ENCODE results near the gene PADI2. TPM values are rescaled to one million over a fixed set of nuclear protein-coding genes. Genes with fewer than 3 reads are reported as not detected.

Gene PADI2
- total and polyA plus RNA-seq, 2 experiments from 2014 or later = 1.7 to 4.3 TPM

DNA sequence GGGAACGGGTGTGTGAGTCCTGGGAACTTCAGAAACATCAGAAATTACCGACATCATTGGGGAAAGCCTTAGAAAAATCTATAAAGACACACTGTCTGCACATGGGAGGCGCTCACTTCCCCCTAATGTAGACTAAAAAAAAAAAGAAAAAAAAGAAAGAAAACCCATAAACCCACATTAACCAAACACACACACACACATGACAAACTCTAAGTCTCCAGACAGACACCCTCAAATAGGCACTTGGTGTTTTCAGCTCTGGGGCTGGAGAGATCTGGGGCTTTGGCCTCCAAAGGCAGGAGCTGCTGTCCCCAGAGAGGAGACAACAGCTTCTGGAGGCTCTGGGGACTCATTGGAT lies 52.2 kb downstream of the PADI2 start (continued):
- TF ChIP-seq, protein P1, sequence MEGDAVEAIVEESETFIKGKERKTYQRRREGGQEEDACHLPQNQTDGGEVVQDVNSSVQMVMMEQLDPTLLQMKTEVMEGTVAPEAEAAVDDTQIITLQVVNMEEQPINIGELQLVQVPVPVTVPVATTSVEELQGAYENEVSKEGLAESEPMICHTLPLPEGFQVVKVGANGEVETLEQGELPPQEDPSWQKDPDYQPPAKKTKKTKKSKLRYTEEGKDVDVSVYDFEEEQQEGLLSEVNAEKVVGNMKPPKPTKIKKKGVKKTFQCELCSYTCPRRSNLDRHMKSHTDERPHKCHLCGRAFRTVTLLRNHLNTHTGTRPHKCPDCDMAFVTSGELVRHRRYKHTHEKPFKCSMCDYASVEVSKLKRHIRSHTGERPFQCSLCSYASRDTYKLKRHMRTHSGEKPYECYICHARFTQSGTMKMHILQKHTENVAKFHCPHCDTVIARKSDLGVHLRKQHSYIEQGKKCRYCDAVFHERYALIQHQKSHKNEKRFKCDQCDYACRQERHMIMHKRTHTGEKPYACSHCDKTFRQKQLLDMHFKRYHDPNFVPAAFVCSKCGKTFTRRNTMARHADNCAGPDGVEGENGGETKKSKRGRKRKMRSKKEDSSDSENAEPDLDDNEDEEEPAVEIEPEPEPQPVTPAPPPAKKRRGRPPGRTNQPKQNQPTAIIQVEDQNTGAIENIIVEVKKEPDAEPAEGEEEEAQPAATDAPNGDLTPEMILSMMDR (conservative IDR thresholded peaks at IDR 0.05; ENCODE audit: low read depth in 2 of 2) = no peak
- TF ChIP-seq STAT1 (IDR thresholded peaks at IDR 0.05; ENCODE audit: unreplicated experiment) = no peak

DNA sequence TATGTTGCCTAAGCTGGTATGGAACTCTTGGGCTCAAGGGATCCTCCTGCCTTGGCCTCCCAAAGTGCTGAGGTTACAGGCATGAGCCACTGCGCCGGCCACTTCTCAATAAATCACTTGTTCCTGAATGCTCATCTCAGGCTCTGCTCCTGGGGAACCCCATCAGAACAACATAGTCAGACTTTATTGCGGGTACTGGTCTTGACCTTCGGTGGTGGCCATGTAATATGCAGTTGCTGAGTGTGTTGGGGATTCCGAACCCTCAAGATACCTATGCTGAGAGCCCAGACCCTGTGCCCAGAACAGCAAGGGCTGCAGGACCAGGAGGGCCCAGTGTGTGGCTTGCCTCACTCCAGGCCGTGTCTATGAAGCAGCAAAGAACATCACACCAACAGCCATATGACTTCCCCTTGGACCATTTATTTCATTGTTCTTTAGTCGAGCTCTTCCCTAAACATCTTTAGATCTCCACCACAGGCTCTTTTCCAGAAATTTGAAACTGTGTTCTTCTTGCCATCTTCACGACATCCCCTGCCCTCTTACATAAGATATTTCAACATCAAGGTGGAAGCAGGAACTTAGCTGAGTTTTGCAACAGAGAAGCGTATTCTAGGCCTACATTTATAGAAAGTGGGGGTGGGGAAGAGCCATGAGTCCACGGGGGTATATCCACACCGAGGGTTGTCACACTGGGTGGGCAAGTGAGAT lies 52.7 kb downstream of the PADI2 start:
- H4K20me1 ChIP-seq (replicated peaks; ENCODE audit: insufficient read depth) = no peaks in the 10 kb centered on the region
- Mint-ChIP-seq H3K4me1 (peaks cover 6% of the 10 kb centered on the region), H3K36me3 (ENCODE audit: low read depth) (0 out of 3 replicates have a peak, but pooled peaks cover 2% of the 10 kb centered on the region), H3K27ac (no peak overlapping the region), H3K27me3 (ENCODE audit: insufficient read depth, low read depth, poor library complexity) (peaks cover 6% of the 10 kb centered on the region), H3K9me3 (peaks cover 3% of the 10 kb centered on the region; the same call in 1 of the 3 replicates), H3K4me3 (no peak overlapping the region)
- no peaks in the 10 kb centered on the region; the same call in 1 of the 2 replicates for H3K36me3 ChIP-seq (ENCODE audit: insufficient read depth)
- peaks cover 19% of the 10 kb centered on the region; the same call in 1 of the 2 replicates for H3K4me1 ChIP-seq (ENCODE audit: insufficient read depth)
- ATAC-seq (no peak), DNase-seq (ENCODE audit: low spot score) (no peak)
- no peaks in the 10 kb centered on the region for H3F3A ChIP-seq (replicated peaks; ENCODE audit: low read depth)
- no peaks in the 10 kb centered on the region for H3K27me3 ChIP-seq (ENCODE audit: insufficient read depth)
- no peak overlapping the region for H3K4me2 ChIP-seq
- H3K4me3 ChIP-seq = no peak overlapping the region
- no peaks in the 10 kb centered on the region for H3K79me2 ChIP-seq (replicated peaks; ENCODE audit: insufficient read depth)
- H3K9me2 ChIP-seq (ENCODE audit: insufficient read depth) = no peaks in the 10 kb centered on the region
- H2AFZ ChIP-seq = no peak overlapping the region
- no peak overlapping the region for H3K27ac ChIP-seq (ENCODE audit: low read depth)
- TF ChIP-seq, protein P1 (conservative IDR thresholded peaks at IDR 0.05; ENCODE audit: low read depth in 2 of 2) = no peak
- TF ChIP-seq ZNF331 (CRISPR knock-in tag; IDR thresholded peaks at IDR 0.05; ENCODE audit: low read depth) (no peak), JUNB (IDR thresholded peaks at IDR 0.05; ENCODE audit: unreplicated experiment) (no peak), EZH2phosphoT487 (IDR thresholded peaks at IDR 0.05; ENCODE audit: unreplicated experiment) (no peak), EZH2 (IDR thresholded peaks at IDR 0.05; ENCODE audit: low read depth, unreplicated experiment) (no peak), ZNF114 (CRISPR knock-in tag; IDR thresholded peaks at IDR 0.05) (no peak), STAT1 (IDR thresholded peaks at IDR 0.05; ENCODE audit: unreplicated experiment) (no peak), CREB1 (CRISPR knock-in tag; IDR thresholded peaks at IDR 0.05; ENCODE audit: low read depth) (no peak)
- TF ChIP-seq, protein P2, sequence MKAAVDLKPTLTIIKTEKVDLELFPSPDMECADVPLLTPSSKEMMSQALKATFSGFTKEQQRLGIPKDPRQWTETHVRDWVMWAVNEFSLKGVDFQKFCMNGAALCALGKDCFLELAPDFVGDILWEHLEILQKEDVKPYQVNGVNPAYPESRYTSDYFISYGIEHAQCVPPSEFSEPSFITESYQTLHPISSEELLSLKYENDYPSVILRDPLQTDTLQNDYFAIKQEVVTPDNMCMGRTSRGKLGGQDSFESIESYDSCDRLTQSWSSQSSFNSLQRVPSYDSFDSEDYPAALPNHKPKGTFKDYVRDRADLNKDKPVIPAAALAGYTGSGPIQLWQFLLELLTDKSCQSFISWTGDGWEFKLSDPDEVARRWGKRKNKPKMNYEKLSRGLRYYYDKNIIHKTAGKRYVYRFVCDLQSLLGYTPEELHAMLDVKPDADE (IDR thresholded peaks at IDR 0.05) = no peak
